WTC11 (cell line): ENCODE measurements around the gene MARVELD1. TPM values are rescaled to one million over a fixed set of nuclear protein-coding genes. Genes with fewer than 3 reads are reported as not detected.

Experiments
- ATAC-seq: fragments of 200-7000 bp; cut with Tn5 transposase; 2 replicates; pipeline ENCODE4 v1.10.0; 2021; ENCODE audit warnings: mild to moderate bottlenecking, moderate library complexity
- CTCF ChIA-PET: fragments of 300-600 bp; sonication (Branson Sonifier 250); formaldehyde crosslinking; loops from one replicate; lab custom pipeline; 2021; ENCODE audit warnings: antibody characterized with exemption; lab: Charles Lee
- POLR2A ChIA-PET: fragments of 350-600 bp; sonication (Branson Sonifier 250); formaldehyde crosslinking; loops from one replicate; lab custom pipeline; 2021; ENCODE audit warnings: antibody characterized with exemption; lab: Charles Lee
- DNase-seq: peaks from one replicate; pipeline ENCODE4 v3.0.0; 2021; ENCODE audit warnings: low spot score
- H3K27ac Mint-ChIP-seq: 2 replicates; pipeline ENCODE4 v1.8.0; 2021; ENCODE audit warnings: mixed read lengths
- H3K27me3 Mint-ChIP-seq: 2 replicates; pipeline ENCODE4 v1.8.0; 2021; ENCODE audit warnings: low read depth, mild to moderate bottlenecking, moderate library complexity, mixed read lengths
- H3K36me3 Mint-ChIP-seq: 2 replicates; pipeline ENCODE4 v1.8.0; 2021; ENCODE audit warnings: mixed read lengths
- H3K4me1 Mint-ChIP-seq: 2 replicates; pipeline ENCODE4 v1.8.0; 2022; ENCODE audit warnings: mixed read lengths
- H3K4me3 Mint-ChIP-seq: 2 replicates; pipeline ENCODE4 v1.8.0; 2021; ENCODE audit warnings: mild to moderate bottlenecking, moderate library complexity, mixed read lengths
- H3K9me3 Mint-ChIP-seq: 2 replicates; pipeline ENCODE4 v1.8.0; 2021; ENCODE audit warnings: mixed read lengths
- CTCF ChIP-seq: fragments of 200-600 bp; IDR thresholded peaks from 2 replicates; pipeline ENCODE4 v1.8.0; 2022; ENCODE audit warnings: antibody characterized with exemption
- ELF4 ChIP-seq: sonication (generic); formaldehyde crosslinking; IDR thresholded peaks from 2 replicates; pipeline ENCODE4 v1.8.1; 2022; ENCODE audit warnings: low read depth, mild to moderate bottlenecking, moderate library complexity, missing genetic modification reagents
- EMX1 ChIP-seq: fragments of 250-450 bp; sonication (Bioruptor Pico); IDR thresholded peaks from 2 replicates; pipeline ENCODE4 v1.8.0; 2021; ENCODE audit warnings: mild to moderate bottlenecking
- ESRRA ChIP-seq: sonication (generic); formaldehyde crosslinking; IDR thresholded peaks from 2 replicates; pipeline ENCODE4 v1.8.1; 2022; ENCODE audit warnings: mild to moderate bottlenecking, missing genetic modification reagents, borderline replicate concordance
- FOXJ3 ChIP-seq: sonication (generic); formaldehyde crosslinking; IDR thresholded peaks from 2 replicates; pipeline ENCODE4 v1.9.0; 2021; ENCODE audit warnings: missing genetic modification reagents, mild to moderate bottlenecking, borderline replicate concordance
- FOXP1 ChIP-seq: sonication (generic); formaldehyde crosslinking; IDR thresholded peaks from 2 replicates; pipeline ENCODE4 v1.8.0; 2022; ENCODE audit warnings: missing genetic modification reagents, mild to moderate bottlenecking, moderate library complexity, borderline replicate concordance
- GABPB1 ChIP-seq: sonication (generic); formaldehyde crosslinking; IDR thresholded peaks from 2 replicates; pipeline ENCODE4 v1.8.1; 2023; ENCODE audit warnings: mild to moderate bottlenecking, missing genetic modification reagents
- HMGA2 ChIP-seq: fragments of 250-450 bp; sonication (Bioruptor Pico); IDR thresholded peaks from 2 replicates; pipeline ENCODE4 v1.4.0; 2021; ENCODE audit warnings: mild to moderate bottlenecking, moderate library complexity
- IRF2 ChIP-seq: sonication (generic); formaldehyde crosslinking; IDR thresholded peaks from 2 replicates; pipeline ENCODE4 v1.8.0; 2022; ENCODE audit warnings: low read depth, missing genetic modification reagents, borderline replicate concordance
- JAZF1 ChIP-seq: fragments of 250-450 bp; sonication (Bioruptor Pico); IDR thresholded peaks from 2 replicates; pipeline ENCODE4 v1.9.0; 2021; ENCODE audit warnings: moderate library complexity, mild to moderate bottlenecking, inconsistent platforms
- JUN ChIP-seq: sonication (generic); formaldehyde crosslinking; IDR thresholded peaks from 2 replicates; pipeline ENCODE4 v1.8.0; 2023; ENCODE audit warnings: mild to moderate bottlenecking, missing genetic modification reagents
- MYBL2 ChIP-seq: sonication (generic); formaldehyde crosslinking; IDR thresholded peaks from 2 replicates; pipeline ENCODE4 v1.8.1; 2023; ENCODE audit warnings: mild to moderate bottlenecking, moderate library complexity, missing genetic modification reagents
- NFE2L1 ChIP-seq: sonication (generic); formaldehyde crosslinking; IDR thresholded peaks from 2 replicates; pipeline ENCODE4 v1.8.1; 2023; ENCODE audit warnings: missing genetic modification reagents
- PREB ChIP-seq: sonication (generic); formaldehyde crosslinking; IDR thresholded peaks from 2 replicates; pipeline ENCODE4 v1.8.1; 2022; ENCODE audit warnings: mild to moderate bottlenecking, missing genetic modification reagents, moderate library complexity, borderline replicate concordance
- TCF7 ChIP-seq: sonication (generic); formaldehyde crosslinking; IDR thresholded peaks from 2 replicates; pipeline ENCODE4 v1.8.0; 2022; ENCODE audit warnings: mild to moderate bottlenecking, low read depth, missing genetic modification reagents, moderate library complexity
- TEAD1 ChIP-seq: sonication (generic); formaldehyde crosslinking; IDR thresholded peaks from 2 replicates; pipeline ENCODE4 v1.8.0; 2022; ENCODE audit warnings: mild to moderate bottlenecking, missing genetic modification reagents
- ZBTB43 ChIP-seq: sonication (generic); formaldehyde crosslinking; IDR thresholded peaks from 2 replicates; pipeline ENCODE4 v1.8.1; 2023; ENCODE audit warnings: mild to moderate bottlenecking, missing genetic modification reagents
- ZNF121 ChIP-seq: sonication (generic); formaldehyde crosslinking; IDR thresholded peaks from 2 replicates; pipeline ENCODE4 v1.8.0; 2023; ENCODE audit warnings: missing genetic modification reagents
- ZNF281 ChIP-seq: sonication (generic); formaldehyde crosslinking; IDR thresholded peaks from 2 replicates; pipeline ENCODE4 v1.8.0; 2023; ENCODE audit warnings: mild to moderate bottlenecking, missing genetic modification reagents
- ZNF396 ChIP-seq: fragments of 250-450 bp; sonication (Bioruptor Pico); IDR thresholded peaks from 2 replicates; pipeline ENCODE4 v1.8.0; 2021; ENCODE audit warnings: mild to moderate bottlenecking, moderate library complexity, borderline replicate concordance
- total RNA-seq: library from RNA; stranded (reverse); gene quantifications from 3 replicates; pipeline ENCODE4 v1.2.3, GENCODE V29; 2021
- TF ChIP-seq, protein P1 (sequence below): fragments of 250-450 bp; sonication (Bioruptor Pico); IDR thresholded peaks from 2 replicates; pipeline ENCODE4 v1.9.0; 2021; ENCODE audit warnings: moderate library complexity, mild to moderate bottlenecking, inconsistent platforms, borderline replicate concordance
- TF ChIP-seq, protein P2 (sequence below): fragments of 250-450 bp; sonication (Bioruptor Pico); conservative IDR thresholded peaks from 2 replicates; pipeline ENCODE4 v1.9.0; 2021; ENCODE audit warnings: mild to moderate bottlenecking
- TF ChIP-seq, protein P3 (sequence below): sonication (generic); formaldehyde crosslinking; IDR thresholded peaks from 2 replicates; pipeline ENCODE4 v1.8.1; 2023; ENCODE audit warnings: mild to moderate bottlenecking, missing genetic modification reagents

MARVELD1 gene
- total RNA-seq, 1 experiment from 2014 or later, result 37.7 TPM

DNA sequence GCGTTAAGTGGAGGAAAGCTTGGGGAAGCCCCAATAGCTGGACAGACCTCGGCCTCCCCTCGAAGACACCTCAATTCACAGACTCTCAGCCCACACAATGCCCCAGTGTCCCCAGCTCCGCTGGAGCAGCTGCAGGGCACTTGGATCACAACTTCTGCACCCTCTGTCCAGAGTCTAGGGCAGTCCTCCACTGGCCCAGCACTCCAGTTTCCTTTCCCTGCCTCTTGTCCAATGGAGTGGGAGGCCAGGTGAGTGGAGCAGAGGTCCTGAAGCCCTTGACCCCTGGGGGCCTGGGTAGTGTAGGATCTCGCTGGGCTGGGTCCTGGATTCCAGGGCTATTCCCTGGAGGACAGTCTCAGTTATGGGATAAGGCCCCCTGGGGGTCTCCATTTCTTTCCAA lies 46.4 kb downstream of the MARVELD1 start:
- H3K36me3 Mint-ChIP-seq, result peaks cover 26% of the 10 kb centered on the region
- DNase-seq, result no peak
- ATAC-seq, result no peak
- H3K27me3 Mint-ChIP-seq, result no peaks in the 10 kb centered on the region
- peaks cover 17% of the 10 kb centered on the region for H3K4me1 Mint-ChIP-seq
- ChIA-PET CTCF (interaction anchor here (0.6 to 3.1 kb wide), 6 partner anchors 12 to 282 kb away, joined by 3 to 10 read pairs (median 4); partner anchors contain the start of gene SFRP5), POLR2A (no interaction called here)
- H3K27ac Mint-ChIP-seq, result no peak overlapping the region
- no peaks in the 10 kb centered on the region for H3K9me3 Mint-ChIP-seq
- no peak overlapping the region for H3K4me3 Mint-ChIP-seq
- no peak for TF ChIP-seq IRF2 (CRISPR knock-in tag)
- no peak for TF ChIP-seq FOXP1
- TF ChIP-seq FOXJ3 (CRISPR knock-in tag), result no peak
- TF ChIP-seq, protein P1, sequence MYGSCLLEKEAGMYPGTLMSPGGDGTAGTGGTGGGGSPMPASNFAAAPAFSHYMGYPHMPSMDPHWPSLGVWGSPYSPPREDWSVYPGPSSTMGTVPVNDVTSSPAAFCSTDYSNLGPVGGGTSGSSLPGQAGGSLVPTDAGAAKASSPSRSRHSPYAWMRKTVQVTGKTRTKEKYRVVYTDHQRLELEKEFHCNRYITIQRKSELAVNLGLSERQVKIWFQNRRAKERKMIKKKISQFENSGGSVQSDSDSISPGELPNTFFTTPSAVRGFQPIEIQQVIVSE (CRISPR knock-in tag), result no peak
- TF ChIP-seq GABPB1, result no peak
- no peak for TF ChIP-seq EMX1 (CRISPR knock-in tag)
- TF ChIP-seq ZNF396 (CRISPR knock-in tag), result no peak
- no peak for TF ChIP-seq ELF4 (CRISPR knock-in tag)
- no peak for TF ChIP-seq JAZF1 (CRISPR knock-in tag)

GRCh38 chr10:97760461-97761257 lies 47.1 kb downstream of the MARVELD1 start:
- CTCF ChIA-PET, result interaction anchor here (0.7 to 3.1 kb wide), 4 partner anchors 16 to 281 kb away, joined by 3 to 10 read pairs (median 4); no protein-coding TSS in a partner anchor
- DNase-seq, result no peak
- Mint-ChIP-seq H3K4me1 (peaks cover 17% of the 10 kb centered on the region), H3K4me3 (no peak overlapping the region), H3K36me3 (peaks cover 22% of the 10 kb centered on the region), H3K27me3 (no peaks in the 10 kb centered on the region), H3K9me3 (no peaks in the 10 kb centered on the region), H3K27ac (no peak overlapping the region)
- ATAC-seq, result no peak
- POLR2A ChIA-PET, result no interaction called here
- TF ChIP-seq GABPB1, result no peak
- TF ChIP-seq, protein P2, sequence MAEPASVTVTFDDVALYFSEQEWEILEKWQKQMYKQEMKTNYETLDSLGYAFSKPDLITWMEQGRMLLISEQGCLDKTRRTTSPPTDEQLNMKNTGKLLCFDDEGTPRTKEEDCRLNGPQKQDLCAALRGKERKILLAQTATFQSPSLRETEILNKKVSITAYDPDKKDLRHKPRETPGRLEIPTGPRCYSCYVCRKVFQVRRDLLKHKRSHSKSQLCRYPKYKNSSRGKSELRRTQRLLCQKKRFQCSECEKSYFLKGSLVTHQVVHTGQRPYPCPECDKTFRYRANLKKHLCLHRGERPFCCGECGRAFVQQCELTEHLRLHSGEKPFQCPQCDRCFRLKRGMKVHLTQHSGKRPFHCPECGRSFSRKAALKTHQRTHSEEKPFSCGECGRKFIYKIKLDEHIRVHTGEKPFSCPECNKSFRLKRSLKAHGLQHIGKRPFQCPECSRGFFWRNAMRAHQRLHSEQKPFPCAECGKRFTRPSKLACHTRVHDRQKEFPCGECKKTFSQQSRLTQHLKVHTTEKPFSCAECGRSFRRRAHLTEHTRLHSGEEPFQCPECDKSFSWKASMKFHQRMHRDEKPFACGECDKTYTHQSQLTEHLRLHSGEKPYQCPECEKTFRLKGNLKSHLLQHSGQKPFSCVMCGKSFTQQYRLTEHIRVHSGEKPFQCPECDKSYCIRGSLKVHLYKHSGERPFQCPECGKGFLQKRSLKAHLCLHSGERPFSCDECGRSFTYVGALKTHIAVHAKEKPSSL (CRISPR knock-in tag), result no peak
- no peak for TF ChIP-seq HMGA2 (CRISPR knock-in tag)
- TF ChIP-seq ESRRA (CRISPR knock-in tag), result no peak
- TF ChIP-seq, protein P3, sequence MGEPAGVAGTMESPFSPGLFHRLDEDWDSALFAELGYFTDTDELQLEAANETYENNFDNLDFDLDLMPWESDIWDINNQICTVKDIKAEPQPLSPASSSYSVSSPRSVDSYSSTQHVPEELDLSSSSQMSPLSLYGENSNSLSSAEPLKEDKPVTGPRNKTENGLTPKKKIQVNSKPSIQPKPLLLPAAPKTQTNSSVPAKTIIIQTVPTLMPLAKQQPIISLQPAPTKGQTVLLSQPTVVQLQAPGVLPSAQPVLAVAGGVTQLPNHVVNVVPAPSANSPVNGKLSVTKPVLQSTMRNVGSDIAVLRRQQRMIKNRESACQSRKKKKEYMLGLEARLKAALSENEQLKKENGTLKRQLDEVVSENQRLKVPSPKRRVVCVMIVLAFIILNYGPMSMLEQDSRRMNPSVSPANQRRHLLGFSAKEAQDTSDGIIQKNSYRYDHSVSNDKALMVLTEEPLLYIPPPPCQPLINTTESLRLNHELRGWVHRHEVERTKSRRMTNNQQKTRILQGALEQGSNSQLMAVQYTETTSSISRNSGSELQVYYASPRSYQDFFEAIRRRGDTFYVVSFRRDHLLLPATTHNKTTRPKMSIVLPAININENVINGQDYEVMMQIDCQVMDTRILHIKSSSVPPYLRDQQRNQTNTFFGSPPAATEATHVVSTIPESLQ, result no peak
- no peak for TF ChIP-seq ZNF281 (CRISPR knock-in tag)
- no peak for TF ChIP-seq JUN (CRISPR knock-in tag)
- TF ChIP-seq NFE2L1 (CRISPR knock-in tag), result no peak
- TF ChIP-seq TCF7 (CRISPR knock-in tag), result no peak
- TF ChIP-seq CTCF, result no peak
- TF ChIP-seq PREB (CRISPR knock-in tag), result no peak
- no peak for TF ChIP-seq ZBTB43 (CRISPR knock-in tag)
- no peak for TF ChIP-seq ZNF121 (CRISPR knock-in tag)
- no peak for TF ChIP-seq FOXJ3 (CRISPR knock-in tag)
- TF ChIP-seq MYBL2 (CRISPR knock-in tag), result no peak
- no peak for TF ChIP-seq TEAD1
